Left renal cortex interstitium (tissue), 4 donors: ENCODE results near the gene MAP3K21. TPM values are rescaled to one million over a fixed set of nuclear protein-coding genes. Genes with fewer than 3 reads are reported as not detected.

Source experiments
- DNase-seq, 4 donors: peaks; one replicate each; pipeline ENCODE4 v3.0.0-alpha.2; 2013; ENCODE audit warnings: low read depth in 4 of 4, low spot score in 2 of 4, missing footprints in 1 of 4
- polyA plus RNA-seq, 4 donors: library from polyadenylated mRNA; unstranded; fragments of 120-200 nt; gene quantifications; one replicate each; pipeline ENCODE4 v1.2.1, GENCODE V29; 2013; ENCODE audit not compliant: insufficient read length in 4 of 4

The MAP3K21 gene
- 10 to 100 TPM; 24.0 to 30.9 (median 27.9) TPM for polyA plus RNA-seq

- DNase-seq, result no peak
Measured at GRCh38 chr1:233327651-233328141, at the start of gene MAP3K21. TSS of gene MAP3K21 (plus strand) at chr1:233327724. CDS start at chr1:233328029, 305 bp downstream.

- no peak for DNase-seq
Measured at GRCh38 chr1:233278631-233279030, 48.9 kb upstream of the MAP3K21 start.

DNA sequence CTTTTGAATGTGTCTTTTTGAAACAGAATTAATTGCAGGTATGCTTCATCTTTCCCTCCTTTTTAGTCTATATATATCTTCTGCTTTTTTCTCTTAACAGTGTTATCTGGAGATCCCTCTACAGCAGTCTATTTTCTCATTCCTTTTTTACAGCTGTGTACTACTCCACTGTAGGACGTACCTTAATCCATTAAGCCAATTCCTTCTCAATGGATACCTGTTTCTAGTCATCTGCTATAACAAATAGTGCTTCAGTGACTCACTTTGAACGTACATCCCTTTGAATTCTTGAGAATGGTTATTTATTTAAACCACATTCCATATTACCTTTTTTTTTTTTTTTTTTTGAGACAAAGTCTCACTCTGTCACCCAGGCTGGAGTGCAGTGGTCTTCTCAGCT, 47.6 kb upstream of the MAP3K21 start:
- DNase-seq, result no peak

- DNase-seq, result no peak
Measured at GRCh38 chr1:233281711-233282581, 45.6 kb upstream of the MAP3K21 start.

GRCh38 chr1:233282582-233282886, 45.0 kb upstream of the MAP3K21 start:
- no peak for DNase-seq

DNA sequence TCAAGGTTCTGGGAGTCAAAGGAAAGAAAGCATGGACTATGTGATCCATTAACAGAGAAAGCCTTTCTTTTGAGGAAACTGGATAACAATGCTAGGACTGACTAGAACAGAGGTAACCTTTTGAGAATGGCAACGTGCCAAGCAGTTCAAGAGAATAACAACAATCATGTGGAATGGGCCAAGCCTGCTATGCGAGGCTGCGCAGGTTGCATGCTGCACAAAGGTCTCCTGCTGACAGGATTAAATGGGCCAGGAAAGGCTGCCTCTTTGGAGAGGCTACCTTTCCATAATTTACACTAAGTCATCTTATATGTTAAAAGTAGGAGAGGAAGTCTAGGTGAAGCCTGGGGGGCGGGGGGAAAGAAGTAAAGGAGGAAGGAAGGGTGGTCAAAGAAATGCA, 37.8 kb upstream of the MAP3K21 start:
- DNase-seq, result no peak

DNA sequence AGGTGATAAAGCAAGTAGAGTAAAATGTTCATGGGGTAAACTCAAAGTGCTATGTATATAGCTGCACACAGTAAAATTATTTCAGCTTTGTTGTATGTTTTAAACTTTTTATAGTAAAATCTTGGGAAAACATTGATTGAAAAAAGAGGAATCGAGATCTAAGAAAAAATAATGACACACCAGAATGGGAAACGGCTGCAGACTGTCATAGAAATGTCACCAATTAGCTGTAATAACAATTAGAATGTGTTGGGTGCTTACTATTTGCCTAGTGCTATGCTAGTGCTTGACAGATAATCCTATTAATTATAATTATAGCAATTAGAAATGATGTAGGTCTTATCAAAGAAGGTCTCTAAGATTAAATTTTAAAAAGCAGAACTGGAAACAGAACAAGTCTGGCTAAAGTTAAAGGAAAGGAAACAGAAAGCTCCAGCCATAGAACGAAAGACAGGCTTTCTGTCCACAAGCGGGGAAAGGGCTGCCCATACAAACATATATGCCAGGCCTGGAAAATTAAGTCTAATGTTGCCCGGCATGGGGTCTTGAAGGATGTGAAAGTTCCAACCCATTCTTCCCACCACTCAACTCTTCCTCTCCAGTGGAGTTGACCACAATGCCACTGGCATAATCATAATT, 37.0 kb upstream of the MAP3K21 start:
- no peak for DNase-seq

DNA sequence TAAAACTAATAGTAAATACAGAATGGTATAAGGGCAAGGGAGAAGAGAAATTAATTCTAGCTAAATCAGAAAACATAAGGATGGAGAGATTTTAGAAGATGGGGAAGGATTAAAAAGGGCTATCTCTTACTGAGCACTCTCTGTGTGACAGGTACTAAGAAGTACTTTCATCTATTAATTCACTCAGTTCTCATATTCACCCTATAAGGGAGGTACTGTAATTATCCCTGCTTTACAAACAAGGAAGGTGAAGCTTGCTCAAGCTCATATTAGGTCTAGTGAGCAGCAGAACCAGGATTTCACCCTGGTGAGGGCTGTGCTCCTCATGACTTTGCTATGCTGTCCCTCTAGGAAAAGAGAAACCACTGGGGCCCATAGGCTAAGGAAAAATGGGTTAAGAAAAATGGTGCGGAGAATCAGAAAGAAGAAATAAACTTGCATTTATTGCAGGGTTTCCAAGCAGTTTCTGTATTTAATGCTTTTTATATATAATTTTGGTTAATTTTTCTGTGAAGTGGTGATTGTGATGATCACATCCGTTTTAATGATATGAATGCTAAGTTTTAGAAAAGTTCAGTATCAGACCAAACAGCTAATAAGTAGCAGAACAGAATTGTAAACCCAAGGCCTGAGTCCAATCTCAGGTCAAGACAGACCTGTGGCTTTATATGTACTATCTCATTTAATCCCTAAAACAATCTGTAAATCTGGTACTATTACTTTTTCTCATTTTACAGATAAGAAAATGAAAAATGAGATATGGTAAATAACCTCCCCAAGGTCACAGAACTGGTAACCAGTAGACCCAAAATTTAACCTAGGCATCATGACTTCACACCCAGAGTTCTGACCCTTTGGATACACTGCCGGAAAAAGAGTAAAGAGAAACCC, 33.7 kb upstream of the MAP3K21 start:
- no peak for DNase-seq

DNA sequence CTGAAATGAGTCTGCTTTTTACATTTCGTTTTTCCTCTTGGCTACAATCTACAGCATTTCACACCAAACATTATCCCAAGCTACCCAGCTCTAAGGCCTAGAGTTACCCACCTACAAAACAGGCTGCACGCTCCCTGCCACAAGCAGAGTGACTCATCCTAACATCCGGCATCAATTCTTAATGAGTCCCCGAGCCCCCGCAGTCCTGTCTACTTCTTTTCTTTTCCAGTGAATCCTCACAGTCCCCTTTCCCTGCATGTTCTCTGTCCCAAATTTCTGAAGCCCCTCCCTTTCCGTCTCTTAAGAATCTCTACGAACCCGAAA, 32.6 kb upstream of the MAP3K21 start:
- no peak for DNase-seq

DNA sequence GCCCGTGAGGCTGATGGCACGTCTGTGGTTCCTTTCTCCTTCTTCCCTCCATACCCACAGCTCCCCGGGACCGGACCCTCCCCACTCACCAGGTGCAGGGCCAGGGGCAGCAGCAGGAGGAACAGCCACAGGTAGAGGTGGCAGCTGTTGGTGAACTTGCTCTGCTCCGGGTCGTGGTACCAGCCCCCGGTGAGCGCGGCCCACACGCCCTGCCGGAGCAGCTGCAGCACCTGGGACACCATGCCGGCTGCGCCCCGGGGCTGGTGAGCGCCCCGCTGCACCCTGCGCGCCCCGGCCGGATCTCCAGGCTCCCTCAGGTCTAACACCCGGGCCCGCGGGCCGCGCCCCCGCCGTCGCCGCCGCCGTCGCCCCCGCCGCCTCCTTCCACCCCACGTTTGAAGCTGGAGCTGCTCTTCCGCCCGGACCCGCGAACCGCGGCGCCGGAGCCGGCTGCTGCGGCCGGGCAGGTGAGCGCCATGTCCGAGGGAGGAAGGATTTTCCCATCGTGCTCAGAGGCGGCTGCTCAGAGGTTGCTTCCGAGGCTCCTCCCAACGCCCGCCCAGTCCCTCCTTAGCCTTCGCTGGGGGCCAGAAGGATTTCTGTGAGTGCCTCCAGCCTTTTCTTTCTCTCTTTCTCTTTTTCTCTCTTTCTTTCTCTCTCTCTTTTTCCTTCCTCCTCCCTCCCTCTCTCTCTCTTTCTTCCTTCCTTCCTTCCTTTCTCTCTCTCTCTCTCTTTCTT, 32.1 kb upstream of the MAP3K21 start, which contains the start of gene PCNX2:
Gene PCNX2 (minus strand): TSS at position 489 of the 738 bp plus-strand sequence. CDS start 247 bp downstream, at position 242.
- DNase-seq, result peak in 1 of 4 donors; percentile 50

- no peak for DNase-seq
Measured at GRCh38 chr1:233295975-233296322, 31.6 kb upstream of the MAP3K21 start.

- DNase-seq, result no peak
Measured at GRCh38 chr1:233299450-233299849, 28.1 kb upstream of the MAP3K21 start.

GRCh38 chr1:233300326-233300725, 27.2 kb upstream of the MAP3K21 start:
- DNase-seq, result no peak

- DNase-seq, result no peak
Measured at GRCh38 chr1:233304489-233305102, 22.9 kb upstream of the MAP3K21 start.

DNA sequence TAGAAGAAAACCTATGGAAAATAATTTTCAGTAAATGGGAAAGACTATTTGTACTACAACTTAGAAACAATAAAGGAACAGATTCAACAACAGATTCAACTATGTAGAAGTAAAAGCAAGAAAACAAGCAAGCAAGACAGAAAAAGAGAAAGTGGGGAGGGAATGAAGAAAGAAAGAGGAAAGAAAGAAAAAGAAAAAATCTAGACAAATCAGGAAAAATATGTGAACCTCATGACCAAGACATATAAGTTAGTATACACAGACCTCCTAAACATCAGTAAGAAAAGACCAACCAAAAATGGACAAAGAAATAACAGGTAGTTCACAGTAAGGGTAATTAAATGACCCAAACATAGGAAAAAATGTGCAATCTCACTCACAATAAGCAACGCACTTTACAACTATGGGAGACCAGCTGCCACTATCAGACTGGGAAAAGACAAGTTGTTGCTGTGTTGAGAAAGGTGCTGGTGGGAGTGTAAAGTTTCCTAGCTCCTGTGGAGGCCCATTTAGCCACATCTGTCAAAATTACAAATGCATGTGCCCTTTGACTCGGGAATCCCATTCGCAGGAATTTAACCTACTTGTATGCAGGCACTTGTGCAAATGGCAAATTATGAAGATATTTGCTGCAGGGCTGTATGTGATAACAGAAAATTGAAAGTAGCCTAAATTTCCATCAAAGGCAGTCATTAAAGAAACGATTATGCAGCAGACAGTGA, 13.9 kb upstream of the MAP3K21 start:
- no peak for DNase-seq

GRCh38 chr1:233315718-233316301, 11.7 kb upstream of the MAP3K21 start:
- DNase-seq, result no peak

- DNase-seq, result no peak
Measured at GRCh38 chr1:233316473-233316872, 11.1 kb upstream of the MAP3K21 start.

GRCh38 chr1:233319272-233319671, 8.3 kb upstream of the MAP3K21 start:
- DNase-seq, result no peak

DNA sequence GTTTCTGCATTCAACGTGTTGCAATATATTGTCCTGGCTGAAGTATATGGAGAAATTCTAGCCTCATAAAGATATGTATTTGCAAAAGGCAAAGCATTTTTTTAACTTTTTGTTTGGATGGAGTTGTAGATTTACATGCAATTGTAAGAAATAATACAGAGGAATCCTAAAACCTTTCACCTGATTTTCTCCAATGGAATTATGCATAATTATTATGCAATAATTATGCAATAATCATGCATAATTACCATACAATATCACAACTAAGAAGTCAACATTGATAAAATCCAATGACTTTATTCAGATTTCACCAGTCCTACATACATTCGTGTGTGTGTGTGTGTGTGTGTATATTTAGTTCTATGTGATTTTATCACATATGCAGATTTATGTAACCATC, 7.5 kb upstream of the MAP3K21 start:
- DNase-seq, result no peak
